Body of pancreas (tissue), 4 donors: Measurements from ENCODE around the gene DNAH11. TPM values are rescaled to one million over a fixed set of nuclear protein-coding genes. Genes with fewer than 3 reads are reported as not detected.

Source experiments
- ATAC-seq: fragments of 150-250 bp; one replicate; pipeline ENCODE4 v1.9.1; 2016
- DNase-seq, 4 donors: peaks; one replicate each; pipeline ENCODE4 v3.0.0-alpha.2; 2019
- H3K27ac ChIP-seq, 4 donors: fragments of 200-600 bp; sonication (generic); 1 replicate in 3 of 4; 2 replicates in 1 of 4; pipeline versions ENCODE4 v1.5.1 to v1.6.1; 2016 to 2019; ENCODE audit warnings: mild to moderate bottlenecking in 1 of 4, mixed read lengths in 1 of 4, moderate library complexity in 1 of 4
- H3K27me3 ChIP-seq, 2 donors: fragments of 200-600 bp; sonication (generic); one replicate each; pipeline ENCODE4 v1.6.0; 2016; ENCODE audit warnings: mild to moderate bottlenecking in 1 of 2
- H3K36me3 ChIP-seq, 2 donors: fragments of 200-600 bp; sonication (generic); replicated peaks in 1 of 2; 2 replicates each; pipeline ENCODE4 v1.5.1; 2016; ENCODE audit warnings: low read depth in 2 of 2; ENCODE audit not compliant: insufficient read depth in 1 of 2
- H3K4me1 ChIP-seq: fragments of 200-600 bp; sonication (generic); one replicate; pipeline ENCODE4 v1.6.0; 2016
- H3K4me3 ChIP-seq, 2 donors: fragments of 200-600 bp; sonication (generic); 1 replicate in 1 of 2; 2 replicates in 1 of 2; pipeline ENCODE4 v1.5.1; 2016 to 2019
- H3K9me3 ChIP-seq, 3 donors: fragments of 200-600 bp; sonication (generic); 1 replicate in 2 of 3; 2 replicates in 1 of 3; pipeline ENCODE4 v1.5.1; 2016
- POLR2A ChIP-seq, 3 donors: fragments of 450-650 bp; IDR thresholded peaks; one replicate each; pipeline ENCODE4 v1.6.1; 2016; ENCODE audit warnings: antibody characterized with exemption in 3 of 3, mild to moderate bottlenecking in 2 of 3
- WGBS, 2 donors: methylation state at CpG; one replicate each; pipeline ENCODE4 v1.1.5; 2017; 5-methylcytosine and 5-hydroxymethylcytosine counted together
- intact Hi-C: fragments of 100-400 bp; cut with DNase I; formaldehyde crosslinking; loops from one replicate; pipeline ENCODE4 v1.15.1; 2023
- total RNA-seq, 2 donors: library from RNA; depleted of rRNA; stranded (reverse); fragments of >200 nt; gene quantifications; one replicate each; pipeline ENCODE4 v1.1.0, GENCODE V29; 2016
- TF ChIP-seq, protein P1 (sequence below), 7 experiments: fragments of 450-650 bp in 4 of 7; fragments of 200-600 bp in 3 of 7; sonication (generic) in 3 of 7; IDR thresholded peaks; one replicate each; pipeline ENCODE4 v1.5.1; 2016 to 2019; ENCODE audit warnings: antibody characterized with exemption in 7 of 7

Gene DNAH11
- total RNA-seq, 2 donors from 2014 or later = 0.52 to 0.99 TPM

DNA sequence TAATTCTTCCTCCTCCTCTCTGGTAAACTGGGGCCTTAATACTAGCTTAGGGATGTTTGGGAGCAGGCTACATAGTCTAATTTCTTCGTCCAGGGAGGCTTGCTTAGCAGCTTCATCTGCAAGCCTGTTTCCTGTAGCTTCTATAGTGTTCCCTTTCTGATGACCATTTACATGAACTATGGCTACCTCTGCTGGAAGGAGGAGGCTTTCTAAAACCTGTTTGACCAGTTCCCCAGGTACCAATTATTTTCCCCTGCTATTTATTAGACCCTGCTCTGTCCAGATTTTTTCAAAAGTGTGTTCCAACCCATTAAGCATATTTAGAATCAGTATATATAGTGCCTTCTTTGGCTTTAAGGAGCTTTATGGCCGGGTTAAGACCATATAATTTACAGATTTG, 38.8 kb upstream of the DNAH11 start:
- Histone ChIP-seq H3K27ac (no peak overlapping the region), H3K36me3 (no peaks in the 10 kb centered on the region), H3K9me3 (no peaks in the 10 kb centered on the region), H3K27me3 (no peaks in the 10 kb centered on the region), H3K4me3 (no peak overlapping the region), H3K4me1 (peaks cover 7% of the 10 kb centered on the region)
- ATAC-seq (no peak), DNase-seq (peak in 3 of 4 donors; percentile 11 to 26 (median 19))
- intact Hi-C loops = loop anchor here (10.0 kb wide), 1 partner anchor 239 kb away; no protein-coding TSS in a partner anchor
- TF ChIP-seq POLR2A (IDR thresholded peaks at IDR 0.05) = no peak
- TF ChIP-seq, protein P1, sequence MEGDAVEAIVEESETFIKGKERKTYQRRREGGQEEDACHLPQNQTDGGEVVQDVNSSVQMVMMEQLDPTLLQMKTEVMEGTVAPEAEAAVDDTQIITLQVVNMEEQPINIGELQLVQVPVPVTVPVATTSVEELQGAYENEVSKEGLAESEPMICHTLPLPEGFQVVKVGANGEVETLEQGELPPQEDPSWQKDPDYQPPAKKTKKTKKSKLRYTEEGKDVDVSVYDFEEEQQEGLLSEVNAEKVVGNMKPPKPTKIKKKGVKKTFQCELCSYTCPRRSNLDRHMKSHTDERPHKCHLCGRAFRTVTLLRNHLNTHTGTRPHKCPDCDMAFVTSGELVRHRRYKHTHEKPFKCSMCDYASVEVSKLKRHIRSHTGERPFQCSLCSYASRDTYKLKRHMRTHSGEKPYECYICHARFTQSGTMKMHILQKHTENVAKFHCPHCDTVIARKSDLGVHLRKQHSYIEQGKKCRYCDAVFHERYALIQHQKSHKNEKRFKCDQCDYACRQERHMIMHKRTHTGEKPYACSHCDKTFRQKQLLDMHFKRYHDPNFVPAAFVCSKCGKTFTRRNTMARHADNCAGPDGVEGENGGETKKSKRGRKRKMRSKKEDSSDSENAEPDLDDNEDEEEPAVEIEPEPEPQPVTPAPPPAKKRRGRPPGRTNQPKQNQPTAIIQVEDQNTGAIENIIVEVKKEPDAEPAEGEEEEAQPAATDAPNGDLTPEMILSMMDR (IDR thresholded peaks at IDR 0.05) = peak in 4 of 7 experiments; percentile 17 to 29 (median 25)
- 66 to 70% methylated on average over 2 of the region's 2 CpGs for WGBS, 2 donors

DNA sequence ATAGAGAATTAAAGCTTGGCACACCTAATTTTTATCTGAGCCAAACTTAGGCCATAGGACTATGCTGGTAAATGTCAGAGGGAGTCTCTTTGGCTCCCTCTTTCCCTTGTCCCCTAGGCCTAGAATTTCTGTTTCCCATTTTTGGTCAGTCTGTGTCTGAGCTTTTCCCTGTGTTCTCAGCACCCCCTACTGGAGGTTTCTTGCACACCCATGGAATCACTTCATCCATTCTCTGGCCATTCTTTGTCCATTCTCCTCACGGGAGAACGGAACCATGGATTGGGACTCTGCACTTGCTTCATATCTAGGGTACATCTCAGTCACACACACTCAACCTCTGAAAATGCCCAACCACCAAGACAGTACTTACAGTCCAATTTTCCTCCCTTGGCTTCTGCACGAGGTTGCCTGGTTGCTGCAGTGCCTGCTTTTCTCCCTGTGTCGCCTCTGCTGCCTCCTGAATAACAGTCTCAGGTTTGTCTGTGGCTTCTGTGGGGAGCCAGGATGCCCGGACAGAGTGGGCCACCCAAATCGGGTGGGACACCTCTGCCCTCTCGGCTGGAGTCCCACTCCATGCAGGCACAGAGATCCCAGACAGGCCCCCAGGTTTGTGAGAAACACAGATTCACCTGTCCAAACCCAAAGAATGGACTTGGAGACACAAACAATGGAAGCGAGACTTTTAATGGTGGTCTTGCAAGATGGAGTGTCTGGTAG, 35.1 kb upstream of the DNAH11 start:
- no peak overlapping the region for H3K4me3 ChIP-seq
- ATAC-seq = peak; percentile 72
- H3K36me3 ChIP-seq = peaks cover 0 to 2% of the 10 kb centered on the region in 2 donors
- TF ChIP-seq, protein P1 (IDR thresholded peaks at IDR 0.05) = peak in 6 of 7 experiments; percentile 52 to 79 (median 72)
- no peak for TF ChIP-seq POLR2A (IDR thresholded peaks at IDR 0.05)
- no peak overlapping the region for H3K27ac ChIP-seq
- DNase-seq = peak; percentile 51 to 63 (median 60)
- intact Hi-C loops = loop anchor here (10.0 kb wide), 1 partner anchor 243 kb away; no protein-coding TSS in a partner anchor
- no peaks in the 10 kb centered on the region for H3K27me3 ChIP-seq
- H3K4me1 ChIP-seq = peaks cover 7% of the 10 kb centered on the region
- H3K9me3 ChIP-seq = no peaks in the 10 kb centered on the region
- 65 to 71% methylated on average over 8 of the region's 8 CpGs for WGBS, 2 donors

DNA sequence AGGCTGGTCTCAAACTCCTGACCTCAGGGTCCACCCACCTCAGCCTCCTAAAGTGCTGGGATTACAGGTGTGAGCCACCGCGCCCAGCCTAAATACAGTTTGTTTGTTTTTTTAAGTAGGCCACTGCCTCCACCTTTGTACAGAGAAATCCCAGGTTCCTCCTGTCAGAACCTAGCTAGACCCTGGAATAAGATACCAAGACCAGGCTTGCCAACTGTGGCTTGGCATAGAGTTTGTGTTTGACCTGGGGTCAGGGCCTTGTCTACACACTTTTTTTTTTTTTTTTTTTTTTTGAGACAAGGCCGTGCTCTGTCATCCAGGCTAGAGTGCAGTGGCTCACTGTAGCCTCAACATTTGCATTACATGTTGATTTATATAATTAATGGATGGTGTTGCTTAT, 34.3 kb upstream of the DNAH11 start:
- Histone ChIP-seq H3K9me3 (no peaks in the 10 kb centered on the region), H3K27ac (no peak overlapping the region), H3K4me1 (peaks cover 7% of the 10 kb centered on the region), H3K27me3 (no peaks in the 10 kb centered on the region), H3K4me3 (no peak overlapping the region), H3K36me3 (peaks cover 0 to 2% of the 10 kb centered on the region in 2 donors)
- WGBS, 2 donors = 89 to 95% methylated on average over 3 of the region's 3 CpGs
- no peak for ATAC-seq
- TF ChIP-seq POLR2A (IDR thresholded peaks at IDR 0.05) = no peak
- TF ChIP-seq, protein P1 (IDR thresholded peaks at IDR 0.05) = no peak
- DNase-seq = no peak
- intact Hi-C loops = loop anchor here (10.0 kb wide), 1 partner anchor 244 kb away; no protein-coding TSS in a partner anchor

DNA sequence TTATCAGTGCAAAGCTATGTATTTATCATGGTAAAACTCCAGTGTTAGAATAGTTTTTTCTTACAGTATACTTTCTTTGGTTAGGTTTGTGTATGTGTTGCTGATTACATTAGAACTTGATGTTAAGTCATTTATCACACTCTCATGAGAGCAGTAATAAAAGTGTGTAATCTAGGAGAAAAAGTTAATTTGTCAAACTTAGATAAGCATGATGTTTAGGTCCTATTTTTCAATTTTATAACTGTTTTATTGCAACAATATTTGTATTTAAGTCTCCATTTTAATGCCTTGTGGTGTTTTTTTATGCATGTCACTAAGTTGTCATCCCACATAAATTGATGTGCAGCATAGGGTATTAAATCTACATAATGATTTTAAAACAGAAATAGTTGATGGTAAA, 28.8 kb upstream of the DNAH11 start:
- intact Hi-C loops = no loop called here
- Histone ChIP-seq H3K27ac (no peak overlapping the region), H3K4me1 (no peaks in the 10 kb centered on the region), H3K9me3 (no peaks in the 10 kb centered on the region), H3K36me3 (peaks cover 0 to 2% of the 10 kb centered on the region in 2 donors), H3K27me3 (no peaks in the 10 kb centered on the region), H3K4me3 (no peak overlapping the region)
- ATAC-seq (no peak), DNase-seq (no peak)
- TF ChIP-seq POLR2A (IDR thresholded peaks at IDR 0.05) = no peak
- TF ChIP-seq, protein P1 (IDR thresholded peaks at IDR 0.05) = no peak

DNA sequence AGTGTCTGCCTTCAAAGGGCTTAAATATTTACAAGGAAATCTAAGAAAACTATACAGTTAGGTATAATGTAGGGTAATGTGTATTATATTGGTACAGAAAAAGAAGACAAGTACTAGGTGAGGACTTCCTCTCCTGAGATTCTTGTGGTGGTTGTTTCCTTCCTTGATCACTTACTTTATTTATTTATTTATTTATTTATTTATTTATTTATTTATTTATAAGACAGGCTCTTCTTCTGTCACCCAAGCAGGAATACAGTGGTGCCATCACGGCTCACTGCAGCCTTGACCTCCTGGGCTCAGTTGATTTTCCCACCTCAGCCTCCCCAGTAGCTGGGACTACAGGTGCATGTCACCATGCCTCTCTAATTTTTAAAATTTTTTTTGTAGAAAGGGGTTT, 18.2 kb upstream of the DNAH11 start:
- Histone ChIP-seq H3K27me3 (no peaks in the 10 kb centered on the region), H3K4me1 (no peaks in the 10 kb centered on the region), H3K9me3 (peaks cover 0 to 7% (median 0%) of the 10 kb centered on the region in 3 donors), H3K36me3 (no peaks in the 10 kb centered on the region), H3K27ac (no peak overlapping the region), H3K4me3 (no peak overlapping the region)
- DNase-seq (no peak), ATAC-seq (no peak)
- TF ChIP-seq POLR2A (IDR thresholded peaks at IDR 0.05) = no peak
- TF ChIP-seq, protein P1 (IDR thresholded peaks at IDR 0.05) = no peak
- WGBS, 2 donors = 86 to 100% methylated on average over 1 of the region's 1 CpG
- intact Hi-C loops = no loop called here
